ENCODE results near the gene PHOX2B. TPM values are rescaled to one million over a fixed set of nuclear protein-coding genes. Genes with fewer than 3 reads are reported as not detected.

The PHOX2B gene
- total and polyA plus RNA-seq, 4 donors: not detected

DNA sequence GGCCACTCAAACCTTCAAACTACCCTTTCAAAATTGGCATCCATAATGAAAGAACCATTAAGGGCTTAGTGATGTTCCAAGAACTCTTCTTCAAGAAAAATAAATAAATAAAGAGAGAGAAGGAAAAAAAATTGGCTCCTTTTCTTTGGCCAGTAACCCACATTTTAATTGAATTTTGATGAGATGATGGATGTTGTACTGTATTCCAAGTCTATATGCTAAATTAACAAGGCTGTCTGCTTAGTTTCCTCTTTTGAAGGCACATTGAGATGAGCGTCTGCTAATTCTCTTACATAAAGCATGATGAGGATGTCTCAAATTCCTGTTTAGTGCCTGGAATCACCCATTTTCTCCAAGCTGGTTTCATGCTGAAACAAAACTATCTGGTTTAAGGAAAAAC lies 33.4 kb downstream of the PHOX2B start (continued):
- no peak for TF ChIP-seq YY1 (IDR thresholded peaks at IDR 0.05)

DNA sequence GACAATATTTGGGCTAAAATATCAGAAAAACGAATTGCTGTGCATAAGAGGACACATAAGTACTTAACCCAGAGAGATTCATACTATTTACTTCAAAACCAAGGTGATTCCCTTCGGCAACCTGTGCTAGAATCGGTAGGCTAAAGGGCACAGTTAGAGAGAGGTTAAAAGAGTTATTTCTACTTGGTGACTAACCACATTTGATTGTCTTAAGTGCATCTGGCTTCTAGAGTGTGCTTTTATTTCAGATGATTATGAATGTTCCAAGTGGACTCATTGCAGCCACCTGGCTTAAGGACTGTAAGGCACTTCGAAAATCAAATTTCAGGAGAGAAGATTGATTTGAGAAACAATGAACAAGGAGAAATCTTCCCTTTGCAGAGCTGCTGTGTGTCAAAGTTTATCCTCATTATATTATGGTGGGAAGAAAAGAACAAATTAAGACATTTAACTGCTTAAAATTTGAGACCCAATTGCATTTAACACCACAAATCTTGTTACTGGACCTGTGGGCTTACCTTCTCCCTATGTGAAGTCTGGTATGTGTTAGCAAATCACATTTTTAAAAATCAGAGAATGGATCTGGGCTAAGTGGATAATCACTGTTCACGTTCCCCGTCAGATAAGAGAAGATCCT lies 34.0 kb downstream of the PHOX2B start:
- TF ChIP-seq, protein P1, sequence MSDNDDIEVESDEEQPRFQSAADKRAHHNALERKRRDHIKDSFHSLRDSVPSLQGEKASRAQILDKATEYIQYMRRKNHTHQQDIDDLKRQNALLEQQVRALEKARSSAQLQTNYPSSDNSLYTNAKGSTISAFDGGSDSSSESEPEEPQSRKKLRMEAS (IDR thresholded peaks at IDR 0.05): no peak
- TF ChIP-seq FOXA1 (IDR thresholded peaks at IDR 0.05) (no peak), NR2F2 (IDR thresholded peaks at IDR 0.05) (no peak), JUND (IDR thresholded peaks at IDR 0.05) (no peak)
- TF ChIP-seq, protein P2, sequence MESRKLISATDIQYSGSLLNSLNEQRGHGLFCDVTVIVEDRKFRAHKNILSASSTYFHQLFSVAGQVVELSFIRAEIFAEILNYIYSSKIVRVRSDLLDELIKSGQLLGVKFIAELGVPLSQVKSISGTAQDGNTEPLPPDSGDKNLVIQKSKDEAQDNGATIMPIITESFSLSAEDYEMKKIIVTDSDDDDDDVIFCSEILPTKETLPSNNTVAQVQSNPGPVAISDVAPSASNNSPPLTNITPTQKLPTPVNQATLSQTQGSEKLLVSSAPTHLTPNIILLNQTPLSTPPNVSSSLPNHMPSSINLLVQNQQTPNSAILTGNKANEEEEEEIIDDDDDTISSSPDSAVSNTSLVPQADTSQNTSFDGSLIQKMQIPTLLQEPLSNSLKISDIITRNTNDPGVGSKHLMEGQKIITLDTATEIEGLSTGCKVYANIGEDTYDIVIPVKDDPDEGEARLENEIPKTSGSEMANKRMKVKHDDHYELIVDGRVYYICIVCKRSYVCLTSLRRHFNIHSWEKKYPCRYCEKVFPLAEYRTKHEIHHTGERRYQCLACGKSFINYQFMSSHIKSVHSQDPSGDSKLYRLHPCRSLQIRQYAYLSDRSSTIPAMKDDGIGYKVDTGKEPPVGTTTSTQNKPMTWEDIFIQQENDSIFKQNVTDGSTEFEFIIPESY (IDR thresholded peaks at IDR 0.05): no peak
- TF ChIP-seq, protein P3, sequence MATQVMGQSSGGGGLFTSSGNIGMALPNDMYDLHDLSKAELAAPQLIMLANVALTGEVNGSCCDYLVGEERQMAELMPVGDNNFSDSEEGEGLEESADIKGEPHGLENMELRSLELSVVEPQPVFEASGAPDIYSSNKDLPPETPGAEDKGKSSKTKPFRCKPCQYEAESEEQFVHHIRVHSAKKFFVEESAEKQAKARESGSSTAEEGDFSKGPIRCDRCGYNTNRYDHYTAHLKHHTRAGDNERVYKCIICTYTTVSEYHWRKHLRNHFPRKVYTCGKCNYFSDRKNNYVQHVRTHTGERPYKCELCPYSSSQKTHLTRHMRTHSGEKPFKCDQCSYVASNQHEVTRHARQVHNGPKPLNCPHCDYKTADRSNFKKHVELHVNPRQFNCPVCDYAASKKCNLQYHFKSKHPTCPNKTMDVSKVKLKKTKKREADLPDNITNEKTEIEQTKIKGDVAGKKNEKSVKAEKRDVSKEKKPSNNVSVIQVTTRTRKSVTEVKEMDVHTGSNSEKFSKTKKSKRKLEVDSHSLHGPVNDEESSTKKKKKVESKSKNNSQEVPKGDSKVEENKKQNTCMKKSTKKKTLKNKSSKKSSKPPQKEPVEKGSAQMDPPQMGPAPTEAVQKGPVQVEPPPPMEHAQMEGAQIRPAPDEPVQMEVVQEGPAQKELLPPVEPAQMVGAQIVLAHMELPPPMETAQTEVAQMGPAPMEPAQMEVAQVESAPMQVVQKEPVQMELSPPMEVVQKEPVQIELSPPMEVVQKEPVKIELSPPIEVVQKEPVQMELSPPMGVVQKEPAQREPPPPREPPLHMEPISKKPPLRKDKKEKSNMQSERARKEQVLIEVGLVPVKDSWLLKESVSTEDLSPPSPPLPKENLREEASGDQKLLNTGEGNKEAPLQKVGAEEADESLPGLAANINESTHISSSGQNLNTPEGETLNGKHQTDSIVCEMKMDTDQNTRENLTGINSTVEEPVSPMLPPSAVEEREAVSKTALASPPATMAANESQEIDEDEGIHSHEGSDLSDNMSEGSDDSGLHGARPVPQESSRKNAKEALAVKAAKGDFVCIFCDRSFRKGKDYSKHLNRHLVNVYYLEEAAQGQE (IDR thresholded peaks at IDR 0.05): no peak
- H3K9me3 ChIP-seq (ENCODE audit: control insufficient read depth in 4 of 4, low read length in 3 of 4): no peaks in the 10 kb centered on the region
- H3K4me3 ChIP-seq (ENCODE audit: low read depth in 1 of 3, low read length in 3 of 3): no peak overlapping the region
- H3K4me1 ChIP-seq (ENCODE audit: control insufficient read depth in 4 of 4, insufficient read depth in 4 of 4, low read length in 3 of 4): no peaks in the 10 kb centered on the region
- no peaks in the 10 kb centered on the region for H3K36me3 ChIP-seq (ENCODE audit: control insufficient read depth in 4 of 4, insufficient read depth in 3 of 4, low read depth in 1 of 4, low read length in 3 of 4)
- H3K27me3 ChIP-seq (ENCODE audit: control insufficient read depth in 4 of 4, insufficient read depth in 4 of 4, low read length in 3 of 4): peaks cover 0 to 3% (median 1%) of the 10 kb centered on the region in 4 donors
- H3K9ac ChIP-seq (ENCODE audit: low read depth in 1 of 2, low read length in 2 of 2): no peak overlapping the region
- 72% methylated on average over 6 of the region's 6 CpGs for WGBS
- H3K27ac ChIP-seq (ENCODE audit: low read depth in 1 of 2, low read length in 2 of 2): no peak overlapping the region
- DNase-seq (ENCODE audit: low spot score): no peak

DNA sequence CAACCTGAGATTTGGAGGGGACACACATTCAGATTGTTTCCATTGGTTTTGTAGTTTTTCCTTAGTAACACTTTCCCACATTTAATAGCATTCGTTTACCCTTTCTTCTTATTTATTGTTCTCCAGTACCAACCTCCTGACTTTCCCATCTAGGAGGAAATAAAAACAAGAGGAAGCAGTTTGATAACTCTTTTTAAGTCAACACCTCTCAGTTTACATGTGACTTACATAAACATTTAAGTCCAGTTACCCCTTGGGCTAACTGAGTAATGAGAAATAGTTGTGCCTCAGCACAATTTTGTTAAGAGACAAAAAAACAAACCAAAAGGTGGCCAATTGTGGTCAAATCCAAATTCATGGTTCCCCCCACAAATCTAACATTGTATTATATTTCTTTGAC lies 34.8 kb downstream of the PHOX2B start:
- H3K4me3 ChIP-seq (ENCODE audit: low read depth in 1 of 3, low read length in 3 of 3): no peak overlapping the region
- H3K9ac ChIP-seq (ENCODE audit: low read depth in 1 of 2, low read length in 2 of 2): no peak overlapping the region
- no peak for DNase-seq (ENCODE audit: low spot score)
- TF ChIP-seq FOXA1 (IDR thresholded peaks at IDR 0.05) (no peak), SP1 (IDR thresholded peaks at IDR 0.05) (no peak), YY1 (IDR thresholded peaks at IDR 0.05) (no peak)
- H3K27ac ChIP-seq (ENCODE audit: low read depth in 1 of 2, low read length in 2 of 2): no peak overlapping the region
- H3K4me1 ChIP-seq (ENCODE audit: control insufficient read depth in 4 of 4, insufficient read depth in 4 of 4, low read length in 3 of 4): no peaks in the 10 kb centered on the region
- no peaks in the 10 kb centered on the region for H3K36me3 ChIP-seq (ENCODE audit: control insufficient read depth in 4 of 4, insufficient read depth in 3 of 4, low read depth in 1 of 4, low read length in 3 of 4)
- H3K9me3 ChIP-seq (ENCODE audit: control insufficient read depth in 4 of 4, low read length in 3 of 4): no peaks in the 10 kb centered on the region
- H3K27me3 ChIP-seq (ENCODE audit: control insufficient read depth in 4 of 4, insufficient read depth in 4 of 4, low read length in 3 of 4): peaks cover 0 to 3% (median 1%) of the 10 kb centered on the region in 4 donors
- 66% methylated on average over 1 of the region's 1 CpG for WGBS

DNA sequence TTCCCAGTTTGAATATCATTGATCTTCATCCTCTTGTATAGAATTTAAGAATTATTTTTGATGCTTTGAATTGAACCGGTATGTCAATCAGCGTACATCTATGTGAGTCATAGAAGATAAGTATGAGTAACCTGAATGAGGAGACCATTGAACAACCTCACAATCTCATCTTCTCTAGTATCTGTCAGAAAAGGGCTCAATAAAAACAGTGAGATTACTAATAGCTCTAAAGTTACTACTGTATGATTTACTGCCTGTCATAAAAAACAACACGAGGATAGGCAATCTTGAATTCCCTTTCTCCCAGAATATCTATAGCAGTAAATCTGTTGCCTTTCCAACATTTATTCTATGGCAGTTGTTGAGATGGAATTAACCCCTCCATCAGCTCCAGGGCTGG lies 36.1 kb downstream of the PHOX2B start:
- no peaks in the 10 kb centered on the region for H3K36me3 ChIP-seq (ENCODE audit: control insufficient read depth in 4 of 4, insufficient read depth in 3 of 4, low read depth in 1 of 4, low read length in 3 of 4)
- no peaks in the 10 kb centered on the region for H3K9me3 ChIP-seq (ENCODE audit: control insufficient read depth in 4 of 4, low read length in 3 of 4)
- peaks cover 0 to 3% (median 1%) of the 10 kb centered on the region in 4 donors for H3K27me3 ChIP-seq (ENCODE audit: control insufficient read depth in 4 of 4, insufficient read depth in 4 of 4, low read length in 3 of 4)
- no peak overlapping the region for H3K27ac ChIP-seq (ENCODE audit: low read depth in 1 of 2, low read length in 2 of 2)
- H3K4me3 ChIP-seq (ENCODE audit: low read depth in 1 of 3, low read length in 3 of 3): no peak overlapping the region
- H3K4me1 ChIP-seq (ENCODE audit: control insufficient read depth in 4 of 4, insufficient read depth in 4 of 4, low read length in 3 of 4): no peaks in the 10 kb centered on the region
- DNase-seq (ENCODE audit: low spot score): no peak
- 80% methylated on average over 3 of the region's 3 CpGs for WGBS
- H3K9ac ChIP-seq (ENCODE audit: low read depth in 1 of 2, low read length in 2 of 2): no peak overlapping the region
- TF ChIP-seq FOXA1 (IDR thresholded peaks at IDR 0.05) (no peak), GABPA (IDR thresholded peaks at IDR 0.05 in 1 of 2, conservative IDR thresholded peaks at IDR 0.05 in 1 of 2) (no peak), HNF4G (IDR thresholded peaks at IDR 0.05) (no peak), EGR1 (IDR thresholded peaks at IDR 0.05; ENCODE audit: low read depth in 2 of 2) (no peak), RXRA (IDR thresholded peaks at IDR 0.05) (no peak), RAD21 (IDR thresholded peaks at IDR 0.05) (no peak), HNF4A (conservative IDR thresholded peaks at IDR 0.05) (no peak), SP1 (IDR thresholded peaks at IDR 0.05) (no peak), NR2F2 (IDR thresholded peaks at IDR 0.05) (no peak), TAF1 (conservative IDR thresholded peaks at IDR 0.05) (no peak), YY1 (IDR thresholded peaks at IDR 0.05) (no peak)
- TF ChIP-seq, protein P1 (IDR thresholded peaks at IDR 0.05): no peak
- TF ChIP-seq, protein P2 (IDR thresholded peaks at IDR 0.05): no peak
- TF ChIP-seq, protein P4, sequence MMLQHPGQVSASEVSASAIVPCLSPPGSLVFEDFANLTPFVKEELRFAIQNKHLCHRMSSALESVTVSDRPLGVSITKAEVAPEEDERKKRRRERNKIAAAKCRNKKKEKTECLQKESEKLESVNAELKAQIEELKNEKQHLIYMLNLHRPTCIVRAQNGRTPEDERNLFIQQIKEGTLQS (IDR thresholded peaks at IDR 0.05): no peak

All from liver (tissue), 9 donors.